Smooth muscle cell (in vitro differentiated cells): ENCODE measurements around the gene DOCK1. TPM values are rescaled to one million over a fixed set of nuclear protein-coding genes. Genes with fewer than 3 reads are reported as not detected.

ENCODE experiments used
- DNase-seq: peaks from one replicate; lab custom pipeline; 2025; ENCODE audit not compliant: unreplicated experiment; lab: John Stamatoyannopoulos, UW
- H2AFZ ChIP-seq: fragments of 200-600 bp; sonication (generic); 2 replicates; pipeline ENCODE4 v1.6.0; 2016; ENCODE audit warnings: antibody characterized with exemption, low read depth, mild to moderate bottlenecking
- H3F3A ChIP-seq: fragments of 200-600 bp; sonication (generic); 2 replicates; pipeline ENCODE4 v1.6.0; 2017; ENCODE audit warnings: antibody characterized with exemption, low read depth
- H3K27ac ChIP-seq: fragments of 200-600 bp; sonication (generic); 2 replicates; pipeline ENCODE4 v1.5.1; 2016; ENCODE audit warnings: low read depth, mild to moderate bottlenecking
- H3K27me3 ChIP-seq: fragments of 200-600 bp; sonication (generic); 2 replicates; pipeline ENCODE4 v1.6.1; 2016; ENCODE audit warnings: low read depth, mild to moderate bottlenecking
- H3K36me3 ChIP-seq: fragments of 200-600 bp; sonication (generic); 2 replicates; pipeline ENCODE4 v1.5.1; 2016; ENCODE audit warnings: low read depth
- H3K4me1 ChIP-seq: fragments of 200-600 bp; sonication (generic); 2 replicates; pipeline ENCODE4 v1.5.1; 2016; ENCODE audit warnings: low read depth
- H3K4me2 ChIP-seq: fragments of 200-600 bp; sonication (generic); 2 replicates; pipeline ENCODE4 v1.6.0; 2016; ENCODE audit warnings: mild to moderate bottlenecking
- H3K4me3 ChIP-seq: fragments of 200-600 bp; sonication (generic); 2 replicates; pipeline ENCODE4 v1.5.1; 2016; ENCODE audit warnings: mild to moderate bottlenecking
- H3K79me2 ChIP-seq: fragments of 200-600 bp; sonication (generic); 2 replicates; pipeline ENCODE4 v1.6.0; 2016; ENCODE audit warnings: low read depth, mild to moderate bottlenecking
- H3K9ac ChIP-seq: fragments of 200-600 bp; sonication (generic); 2 replicates; pipeline ENCODE4 v1.6.0; 2016; ENCODE audit warnings: low read depth
- H3K9me3 ChIP-seq: fragments of 200-600 bp; sonication (generic); replicated peaks from 2 replicates; pipeline ENCODE4 v1.5.1; 2016; ENCODE audit warnings: low read depth
- H4K20me1 ChIP-seq: fragments of 200-600 bp; sonication (generic); 2 replicates; pipeline ENCODE4 v1.6.0; 2016; ENCODE audit warnings: low read depth
- CTCF ChIP-seq: fragments of 200-600 bp; sonication (generic); IDR thresholded peaks from 2 replicates; pipeline ENCODE4 v1.5.1; 2017; ENCODE audit warnings: borderline replicate concordance, mild to moderate bottlenecking, antibody characterized with exemption; ENCODE audit not compliant: insufficient read depth, poor library complexity, severe bottlenecking
- WGBS: methylation state at CpG from one replicate; pipeline ENCODE4 v1.1.7; 2016; ENCODE audit warnings: low lambda C conversion rate; 5-methylcytosine and 5-hydroxymethylcytosine counted together
- polyA plus RNA-seq: library from polyadenylated mRNA; unstranded; fragments of >200 nt; fragmentation: Nextera tagmentation; extraction: Ambion mirVana; gene quantifications from 2 replicates; pipeline ENCODE4 v1.2.1, GENCODE V29; 2016
- total RNA-seq: library from RNA; depleted of rRNA; stranded (reverse); fragments of >200 nt; gene quantifications from 2 replicates; pipeline ENCODE4 v1.2.3, GENCODE V29; 2014

Gene DOCK1
- total and polyA plus RNA-seq, 2 experiments from 2014 or later, result 18.4 to 37.1 TPM

DNA sequence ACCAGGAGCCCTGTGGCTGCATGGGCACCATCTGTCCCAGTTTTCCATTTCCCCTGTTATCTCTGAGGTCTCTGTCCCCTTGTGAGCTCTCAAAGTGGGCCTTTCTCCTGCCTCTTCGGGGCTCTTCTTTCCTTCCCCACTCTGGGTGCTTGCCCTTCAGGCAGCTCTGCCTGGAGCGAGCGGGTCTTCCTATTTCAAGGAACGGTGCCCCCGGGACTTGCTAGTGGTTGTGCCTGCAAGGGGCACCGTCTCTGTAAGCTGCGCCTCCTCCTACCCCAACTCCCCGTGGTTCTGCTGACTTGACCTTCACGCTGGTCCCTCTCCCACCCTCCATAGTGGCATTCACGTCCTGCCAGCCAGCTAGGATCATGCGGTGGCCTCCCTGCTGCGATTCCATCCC lies 110.1 kb downstream of the DOCK1 start:
- H3F3A ChIP-seq, result peaks cover 2% of the 10 kb centered on the region
- H3K4me2 ChIP-seq, result no peak overlapping the region
- H3K4me1 ChIP-seq, result no peaks in the 10 kb centered on the region
- no peaks in the 10 kb centered on the region for H3K79me2 ChIP-seq
- no peak overlapping the region for H3K4me3 ChIP-seq
- no peaks in the 10 kb centered on the region for H3K36me3 ChIP-seq
- no peak for TF ChIP-seq CTCF
- peaks cover 29% of the 10 kb centered on the region for H4K20me1 ChIP-seq
- H3K27ac ChIP-seq, result no peak overlapping the region
- 96% methylated on average over 12 of the region's 12 CpGs for WGBS
- no peak overlapping the region for H3K9ac ChIP-seq
- no peaks in the 10 kb centered on the region for H3K27me3 ChIP-seq
- H2AFZ ChIP-seq, result no peak overlapping the region
- no peak for DNase-seq
- H3K9me3 ChIP-seq, result no peaks in the 10 kb centered on the region

- H3K4me1 ChIP-seq, result no peaks in the 10 kb centered on the region
- H2AFZ ChIP-seq, result no peak overlapping the region
- H4K20me1 ChIP-seq, result peaks cover 30% of the 10 kb centered on the region
- TF ChIP-seq CTCF, result no peak
- no peak overlapping the region for H3K9ac ChIP-seq
- 91% methylated on average over 11 of the region's 11 CpGs for WGBS
- H3K4me3 ChIP-seq, result no peak overlapping the region
- H3K79me2 ChIP-seq, result no peaks in the 10 kb centered on the region
- no peak overlapping the region for H3K27ac ChIP-seq
- no peaks in the 10 kb centered on the region for H3K36me3 ChIP-seq
- no peak overlapping the region for H3K4me2 ChIP-seq
- no peak for DNase-seq
- H3F3A ChIP-seq, result peaks cover 2% of the 10 kb centered on the region
- H3K27me3 ChIP-seq, result no peaks in the 10 kb centered on the region
- H3K9me3 ChIP-seq, result no peaks in the 10 kb centered on the region
These were observed 111.1 kb downstream of the DOCK1 start for GRCh38 chr10:127016331-127016730.

DNA sequence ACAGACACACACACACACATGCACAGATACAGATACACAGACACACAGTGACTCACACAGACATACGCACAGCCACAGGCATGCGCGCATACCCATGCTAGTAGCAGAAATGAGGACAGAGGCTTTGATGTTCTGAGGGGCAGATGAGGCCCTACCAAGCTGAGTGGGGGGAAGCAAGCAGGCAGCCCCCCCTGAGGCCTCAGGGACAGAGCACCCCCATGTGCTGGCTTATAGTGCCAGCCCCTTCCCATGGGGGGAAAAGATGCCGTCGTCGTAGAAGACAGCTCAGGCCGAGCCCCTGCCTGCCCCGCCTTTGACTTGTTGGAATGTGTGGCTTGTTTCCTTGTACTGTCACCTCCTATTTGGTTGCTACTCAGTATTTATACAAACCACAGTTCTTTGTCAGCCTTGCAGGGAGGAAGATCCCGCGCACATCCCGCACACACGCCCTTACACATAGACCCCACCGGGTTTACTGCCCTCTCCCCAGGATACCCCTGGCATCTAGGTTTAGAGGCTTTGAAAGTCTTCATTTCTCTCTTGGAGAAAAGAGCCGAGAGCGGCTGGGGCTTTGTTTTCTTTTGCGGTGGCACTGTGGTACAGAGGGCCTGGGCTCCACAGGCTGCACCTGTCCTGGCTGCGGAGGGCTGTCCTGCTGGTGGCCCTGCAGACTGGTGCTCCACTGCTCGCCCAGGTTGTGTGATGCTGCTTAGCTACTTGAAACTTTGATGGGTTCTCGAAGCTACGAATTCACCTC lies 112.5 kb downstream of the DOCK1 start:
- H2AFZ ChIP-seq, result no peak overlapping the region
- no peak for DNase-seq
- no peaks in the 10 kb centered on the region for H3K4me1 ChIP-seq
- no peak overlapping the region for H3K4me3 ChIP-seq
- H3K9me3 ChIP-seq, result no peaks in the 10 kb centered on the region
- no peaks in the 10 kb centered on the region for H3K27me3 ChIP-seq
- peak overlapping the region; percentile 40 for H3K4me2 ChIP-seq
- WGBS, result 77% methylated on average over 20 of the region's 20 CpGs
- H3K27ac ChIP-seq, result peak overlapping the region; percentile 73
- no peak for TF ChIP-seq CTCF
- peak overlapping the region; percentile 28 for H3K9ac ChIP-seq
- no peaks in the 10 kb centered on the region for H3K79me2 ChIP-seq
- H3F3A ChIP-seq, result peaks cover 2% of the 10 kb centered on the region
- no peaks in the 10 kb centered on the region for H3K36me3 ChIP-seq
- H4K20me1 ChIP-seq, result peaks cover 30% of the 10 kb centered on the region

DNA sequence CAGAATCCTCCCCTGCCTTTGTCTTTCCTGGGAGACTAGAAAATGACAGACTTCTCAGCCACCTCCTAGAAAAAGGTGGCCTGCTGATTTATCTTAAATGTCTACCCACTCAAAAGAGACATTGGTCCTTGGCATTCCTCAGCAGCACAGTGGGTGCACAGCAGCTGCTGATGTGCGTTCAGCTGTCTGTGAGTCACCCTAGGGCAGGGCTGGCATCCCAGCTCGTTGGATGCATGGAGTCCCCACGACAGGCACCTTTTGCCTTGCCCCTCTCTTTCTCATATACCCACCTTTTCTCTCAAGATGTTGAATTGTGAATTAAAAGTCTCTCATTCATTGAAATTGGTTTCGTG lies 113.0 kb downstream of the DOCK1 start:
- Histone ChIP-seq H3K9me3 (no peaks in the 10 kb centered on the region), H3K36me3 (no peaks in the 10 kb centered on the region), H3K4me2 (no peak overlapping the region), H3K27me3 (no peaks in the 10 kb centered on the region), H3K79me2 (no peaks in the 10 kb centered on the region), H2AFZ (no peak overlapping the region), H3K9ac (peak overlapping the region; percentile 28), H3K4me3 (no peak overlapping the region), H3F3A (peaks cover 2% of the 10 kb centered on the region), H3K4me1 (no peaks in the 10 kb centered on the region), H4K20me1 (peaks cover 27% of the 10 kb centered on the region), H3K27ac (peak overlapping the region; percentile 73)
- WGBS, result 75% methylated on average over 4 of the region's 4 CpGs
- TF ChIP-seq CTCF, result no peak
- DNase-seq, result no peak
